Measurements from ENCODE around the gene NLGN1. TPM values are rescaled to one million over a fixed set of nuclear protein-coding genes. Genes with fewer than 3 reads are reported as not detected.

The NLGN1 gene
- total and polyA plus RNA-seq, 2 of the 13 experiments (the other 11 are each of a cell fraction or from before 2014, with no cell fraction given), result not detected

DNA sequence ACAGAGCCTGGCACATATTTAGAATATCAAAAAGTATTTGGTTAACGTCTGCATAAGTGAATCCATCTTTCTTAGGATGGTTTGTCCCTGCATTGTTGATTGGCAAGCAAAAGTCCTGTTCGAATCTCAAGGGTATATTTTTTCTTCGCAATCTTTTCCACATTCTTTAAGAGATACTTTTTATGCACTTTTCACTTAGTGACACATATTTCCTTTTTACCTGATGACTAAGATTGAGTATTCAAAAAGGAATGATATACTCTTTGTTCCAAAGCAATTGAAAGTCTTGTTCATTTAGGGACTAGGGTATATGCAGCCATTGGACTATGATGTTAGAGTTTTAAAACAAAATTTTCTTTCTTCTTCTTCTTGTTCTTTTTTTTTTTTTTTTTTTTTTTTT lies 349.9 kb downstream of the NLGN1 start (continued):
- TF ChIP-seq, protein P1, sequence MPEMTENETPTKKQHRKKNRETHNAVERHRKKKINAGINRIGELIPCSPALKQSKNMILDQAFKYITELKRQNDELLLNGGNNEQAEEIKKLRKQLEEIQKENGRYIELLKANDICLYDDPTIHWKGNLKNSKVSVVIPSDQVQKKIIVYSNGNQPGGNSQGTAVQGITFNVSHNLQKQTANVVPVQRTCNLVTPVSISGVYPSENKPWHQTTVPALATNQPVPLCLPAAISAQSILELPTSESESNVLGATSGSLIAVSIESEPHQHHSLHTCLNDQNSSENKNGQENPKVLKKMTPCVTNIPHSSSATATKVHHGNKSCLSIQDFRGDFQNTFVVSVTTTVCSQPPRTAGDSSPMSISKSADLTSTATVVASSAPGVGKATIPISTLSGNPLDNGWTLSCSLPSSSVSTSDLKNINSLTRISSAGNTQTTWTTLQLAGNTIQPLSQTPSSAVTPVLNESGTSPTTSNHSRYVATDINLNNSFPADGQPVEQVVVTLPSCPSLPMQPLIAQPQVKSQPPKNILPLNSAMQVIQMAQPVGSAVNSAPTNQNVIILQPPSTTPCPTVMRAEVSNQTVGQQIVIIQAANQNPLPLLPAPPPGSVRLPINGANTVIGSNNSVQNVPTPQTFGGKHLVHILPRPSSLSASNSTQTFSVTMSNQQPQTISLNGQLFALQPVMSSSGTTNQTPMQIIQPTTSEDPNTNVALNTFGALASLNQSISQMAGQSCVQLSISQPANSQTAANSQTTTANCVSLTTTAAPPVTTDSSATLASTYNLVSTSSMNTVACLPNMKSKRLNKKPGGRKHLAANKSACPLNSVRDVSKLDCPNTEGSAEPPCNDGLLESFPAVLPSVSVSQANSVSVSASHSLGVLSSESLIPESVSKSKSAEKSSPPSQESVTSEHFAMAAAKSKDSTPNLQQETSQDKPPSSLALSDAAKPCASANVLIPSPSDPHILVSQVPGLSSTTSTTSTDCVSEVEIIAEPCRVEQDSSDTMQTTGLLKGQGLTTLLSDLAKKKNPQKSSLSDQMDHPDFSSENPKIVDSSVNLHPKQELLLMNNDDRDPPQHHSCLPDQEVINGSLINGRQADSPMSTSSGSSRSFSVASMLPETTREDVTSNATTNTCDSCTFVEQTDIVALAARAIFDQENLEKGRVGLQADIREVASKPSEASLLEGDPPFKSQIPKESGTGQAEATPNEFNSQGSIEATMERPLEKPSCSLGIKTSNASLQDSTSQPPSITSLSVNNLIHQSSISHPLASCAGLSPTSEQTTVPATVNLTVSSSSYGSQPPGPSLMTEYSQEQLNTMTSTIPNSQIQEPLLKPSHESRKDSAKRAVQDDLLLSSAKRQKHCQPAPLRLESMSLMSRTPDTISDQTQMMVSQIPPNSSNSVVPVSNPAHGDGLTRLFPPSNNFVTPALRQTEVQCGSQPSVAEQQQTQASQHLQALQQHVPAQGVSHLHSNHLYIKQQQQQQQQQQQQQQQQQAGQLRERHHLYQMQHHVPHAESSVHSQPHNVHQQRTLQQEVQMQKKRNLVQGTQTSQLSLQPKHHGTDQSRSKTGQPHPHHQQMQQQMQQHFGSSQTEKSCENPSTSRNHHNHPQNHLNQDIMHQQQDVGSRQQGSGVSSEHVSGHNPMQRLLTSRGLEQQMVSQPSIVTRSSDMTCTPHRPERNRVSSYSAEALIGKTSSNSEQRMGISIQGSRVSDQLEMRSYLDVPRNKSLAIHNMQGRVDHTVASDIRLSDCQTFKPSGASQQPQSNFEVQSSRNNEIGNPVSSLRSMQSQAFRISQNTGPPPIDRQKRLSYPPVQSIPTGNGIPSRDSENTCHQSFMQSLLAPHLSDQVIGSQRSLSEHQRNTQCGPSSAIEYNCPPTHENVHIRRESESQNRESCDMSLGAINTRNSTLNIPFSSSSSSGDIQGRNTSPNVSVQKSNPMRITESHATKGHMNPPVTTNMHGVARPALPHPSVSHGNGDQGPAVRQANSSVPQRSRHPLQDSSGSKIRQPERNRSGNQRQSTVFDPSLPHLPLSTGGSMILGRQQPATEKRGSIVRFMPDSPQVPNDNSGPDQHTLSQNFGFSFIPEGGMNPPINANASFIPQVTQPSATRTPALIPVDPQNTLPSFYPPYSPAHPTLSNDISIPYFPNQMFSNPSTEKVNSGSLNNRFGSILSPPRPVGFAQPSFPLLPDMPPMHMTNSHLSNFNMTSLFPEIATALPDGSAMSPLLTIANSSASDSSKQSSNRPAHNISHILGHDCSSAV (CRISPR knock-in tag; IDR thresholded peaks at IDR 0.05; ENCODE audit: borderline replicate concordance), result no peak

DNA sequence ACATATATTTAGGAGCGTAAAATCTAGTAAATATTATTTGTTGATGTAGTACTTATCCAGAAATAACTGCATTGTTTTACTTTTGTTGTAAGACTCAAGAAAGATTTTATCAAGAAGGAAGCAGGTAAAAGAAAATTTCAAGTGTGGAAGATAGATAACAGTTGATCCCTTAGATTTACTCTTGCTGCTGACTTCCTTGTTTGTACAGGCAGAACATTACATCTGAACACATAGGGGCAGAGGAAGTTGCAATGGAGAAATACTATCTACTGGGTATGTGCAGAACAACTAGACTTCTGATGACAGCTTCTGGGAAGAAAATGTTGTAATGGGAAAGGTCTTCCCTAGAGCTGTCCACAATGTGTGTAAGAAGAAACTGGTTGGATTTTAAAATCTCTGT lies 350.6 kb downstream of the NLGN1 start:
- no peak overlapping the region for H2AFZ ChIP-seq (ENCODE audit: low read length)
- ChIA-PET CTCF (ENCODE audit: low intra/inter-chr PET ratio, low total read pairs) (no interaction called here), POLR2A (no interaction called here)
- no peaks in the 10 kb centered on the region for H3K79me2 ChIP-seq (ENCODE audit: insufficient read depth, low read length)
- in situ Hi-C loops (cut with HindIII; ENCODE audit: extremely low pct_ligation_motif_present, low pct_unique_long_range_greater_than_20kb) (no loop called here), intact Hi-C loops (cut with micrococcal nuclease; ENCODE audit: unreplicated experiment) (no loop called here)
- no peaks in the 10 kb centered on the region for H3K36me3 ChIP-seq (replicated peaks in 1 of 2; ENCODE audit: control insufficient read depth in 1 of 2, insufficient read depth in 2 of 2, low read length in 2 of 2)
- WGBS (ENCODE audit: low lambda C conversion rate), result 40% methylated on average over 1 of the region's 1 CpG
- BruUV-seq (replicated peaks), result no TSS peak
- H3K4me3 ChIP-seq (replicated peaks in 1 of 3; ENCODE audit: insufficient read depth in 1 of 3, low read depth in 2 of 3, low read length in 3 of 3), result no peak overlapping the region
- no peak overlapping the region for H3K4me2 ChIP-seq (ENCODE audit: low read depth, low read length)
- no peak overlapping the region for H3K9ac ChIP-seq (ENCODE audit: insufficient read depth, low read depth, low read length)
- H4K20me1 ChIP-seq (ENCODE audit: insufficient read depth, low read length), result no peaks in the 10 kb centered on the region
- FAIRE-seq (no peak), DNase-seq (ENCODE audit: low spot score) (no peak), ATAC-seq (no peak)
- H3K9me3 ChIP-seq (ENCODE audit: low read length), result no peaks in the 10 kb centered on the region
- no peak overlapping the region for H3K27ac ChIP-seq (ENCODE audit: extremely low read length, insufficient read depth, low read length)
- no peaks in the 10 kb centered on the region for H3K4me1 ChIP-seq (ENCODE audit: insufficient read depth, low read length)
- H3K27me3 ChIP-seq (ENCODE audit: control insufficient read depth in 1 of 2, insufficient read depth in 2 of 2, low read length in 2 of 2), result no peaks in the 10 kb centered on the region
- TF ChIP-seq, protein P2, sequence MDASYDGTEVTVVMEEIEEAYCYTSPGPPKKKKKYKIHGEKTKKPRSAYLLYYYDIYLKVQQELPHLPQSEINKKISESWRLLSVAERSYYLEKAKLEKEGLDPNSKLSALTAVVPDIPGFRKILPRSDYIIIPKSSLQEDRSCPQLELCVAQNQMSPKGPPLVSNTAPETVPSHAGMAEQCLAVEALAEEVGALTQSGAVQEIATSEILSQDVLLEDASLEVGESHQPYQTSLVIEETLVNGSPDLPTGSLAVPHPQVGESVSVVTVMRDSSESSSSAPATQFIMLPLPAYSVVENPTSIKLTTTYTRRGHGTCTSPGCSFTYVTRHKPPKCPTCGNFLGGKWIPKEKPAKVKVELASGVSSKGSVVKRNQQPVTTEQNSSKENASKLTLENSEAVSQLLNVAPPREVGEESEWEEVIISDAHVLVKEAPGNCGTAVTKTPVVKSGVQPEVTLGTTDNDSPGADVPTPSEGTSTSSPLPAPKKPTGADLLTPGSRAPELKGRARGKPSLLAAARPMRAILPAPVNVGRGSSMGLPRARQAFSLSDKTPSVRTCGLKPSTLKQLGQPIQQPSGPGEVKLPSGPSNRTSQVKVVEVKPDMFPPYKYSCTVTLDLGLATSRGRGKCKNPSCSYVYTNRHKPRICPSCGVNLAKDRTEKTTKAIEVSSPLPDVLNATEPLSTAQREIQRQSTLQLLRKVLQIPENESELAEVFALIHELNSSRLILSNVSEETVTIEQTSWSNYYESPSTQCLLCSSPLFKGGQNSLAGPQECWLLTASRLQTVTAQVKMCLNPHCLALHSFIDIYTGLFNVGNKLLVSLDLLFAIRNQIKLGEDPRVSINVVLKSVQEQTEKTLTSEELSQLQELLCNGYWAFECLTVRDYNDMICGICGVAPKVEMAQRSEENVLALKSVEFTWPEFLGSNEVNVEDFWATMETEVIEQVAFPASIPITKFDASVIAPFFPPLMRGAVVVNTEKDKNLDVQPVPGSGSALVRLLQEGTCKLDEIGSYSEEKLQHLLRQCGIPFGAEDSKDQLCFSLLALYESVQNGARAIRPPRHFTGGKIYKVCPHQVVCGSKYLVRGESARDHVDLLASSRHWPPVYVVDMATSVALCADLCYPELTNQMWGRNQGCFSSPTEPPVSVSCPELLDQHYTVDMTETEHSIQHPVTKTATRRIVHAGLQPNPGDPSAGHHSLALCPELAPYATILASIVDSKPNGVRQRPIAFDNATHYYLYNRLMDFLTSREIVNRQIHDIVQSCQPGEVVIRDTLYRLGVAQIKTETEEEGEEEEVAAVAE (CRISPR knock-in tag; IDR thresholded peaks at IDR 0.05; ENCODE audit: borderline replicate concordance), result no peak
- TF ChIP-seq SOX13 (IDR thresholded peaks at IDR 0.05) (no peak), SOX13 (CRISPR knock-in tag; conservative IDR thresholded peaks at IDR 0.05 in 1 of 2, IDR thresholded peaks at IDR 0.05 in 1 of 2) (no peak), NFRKB (IDR thresholded peaks at IDR 0.05) (no peak), TBX2 (CRISPR knock-in tag; IDR thresholded peaks at IDR 0.05; ENCODE audit: borderline replicate concordance) (no peak), IKZF4 (CRISPR knock-in tag; IDR thresholded peaks at IDR 0.05; ENCODE audit: borderline replicate concordance, low read depth, not compliant biosample characterization) (no peak)
- TF ChIP-seq, protein P3, sequence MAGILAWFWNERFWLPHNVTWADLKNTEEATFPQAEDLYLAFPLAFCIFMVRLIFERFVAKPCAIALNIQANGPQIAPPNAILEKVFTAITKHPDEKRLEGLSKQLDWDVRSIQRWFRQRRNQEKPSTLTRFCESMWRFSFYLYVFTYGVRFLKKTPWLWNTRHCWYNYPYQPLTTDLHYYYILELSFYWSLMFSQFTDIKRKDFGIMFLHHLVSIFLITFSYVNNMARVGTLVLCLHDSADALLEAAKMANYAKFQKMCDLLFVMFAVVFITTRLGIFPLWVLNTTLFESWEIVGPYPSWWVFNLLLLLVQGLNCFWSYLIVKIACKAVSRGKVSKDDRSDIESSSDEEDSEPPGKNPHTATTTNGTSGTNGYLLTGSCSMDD (CRISPR knock-in tag; IDR thresholded peaks at IDR 0.05), result no peak
